ENCODE results near the gene CCDC34.

- no peak for TF ChIP-seq REST (IDR thresholded peaks at IDR 0.05; ENCODE audit: insufficient replicate concordance, low read depth)
- no peak for TF ChIP-seq CTCF (IDR thresholded peaks at IDR 0.05; ENCODE audit: insufficient read depth, low read length)
- TF ChIP-seq POLR2AphosphoS5 (IDR thresholded peaks at IDR 0.05; ENCODE audit: low read depth), result no peak
- TF ChIP-seq GABPA (IDR thresholded peaks at IDR 0.05; ENCODE audit: low read depth), result no peak
- TF ChIP-seq SPI1 (IDR thresholded peaks at IDR 0.05; ENCODE audit: borderline replicate concordance, low read depth), result no peak
Observed at GRCh38 chr11:27319072-27319471, 43.9 kb downstream of the CCDC34 start.

Data from HL-60 (cell line).